GM19193 (cell line): Measurements from ENCODE around the gene CHST12.

Source experiments
- POLR2A ChIP-seq: IDR thresholded peaks from 4 replicates; pipeline ENCODE4 v1.6.1; 2011; ENCODE audit not compliant: insufficient read depth, insufficient read length; ENCODE audit errors: extremely low read depth

CHST12 gene

DNA sequence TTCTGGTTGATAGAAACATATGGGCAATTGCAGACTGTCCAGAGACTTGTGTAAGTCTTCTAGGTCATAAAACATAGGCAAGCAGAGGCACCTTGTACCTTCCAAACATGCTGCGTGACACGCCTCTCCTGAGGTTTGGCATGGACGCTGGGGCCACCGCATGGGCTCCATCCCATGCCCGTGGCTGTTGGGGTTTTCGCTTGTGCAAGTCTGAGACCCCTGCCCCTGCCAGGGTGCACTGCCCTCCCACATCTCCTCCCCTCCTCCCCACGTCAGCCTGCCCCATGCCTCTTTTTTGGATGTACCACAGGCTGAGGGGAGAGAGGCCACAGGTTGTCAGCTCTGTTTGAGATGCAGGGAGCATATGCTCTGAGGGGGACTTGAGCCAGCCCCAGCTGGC lies 29.8 kb upstream of the CHST12 start:
- no peak for TF ChIP-seq POLR2A

DNA sequence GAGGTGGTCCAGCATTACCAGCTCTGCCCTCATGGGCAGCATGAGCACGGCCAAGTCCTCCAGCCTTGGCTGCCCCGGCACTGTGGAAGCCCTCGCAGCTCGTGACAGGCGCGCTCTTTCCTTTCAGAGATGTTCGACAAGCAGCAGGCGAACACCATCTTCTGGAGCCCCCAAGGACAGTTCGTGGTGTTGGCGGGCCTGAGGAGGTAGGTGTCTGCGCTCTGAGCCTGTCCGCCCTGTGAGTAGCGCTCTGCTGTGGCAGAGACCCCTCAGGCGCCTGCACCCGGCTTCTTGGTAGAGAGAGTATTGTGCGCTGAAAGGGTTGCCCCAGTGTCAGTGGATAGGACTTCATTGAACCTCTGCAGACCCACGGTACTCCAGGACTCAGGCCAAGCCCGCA lies 29.0 kb upstream of the CHST12 start:
- no peak for TF ChIP-seq POLR2A

DNA sequence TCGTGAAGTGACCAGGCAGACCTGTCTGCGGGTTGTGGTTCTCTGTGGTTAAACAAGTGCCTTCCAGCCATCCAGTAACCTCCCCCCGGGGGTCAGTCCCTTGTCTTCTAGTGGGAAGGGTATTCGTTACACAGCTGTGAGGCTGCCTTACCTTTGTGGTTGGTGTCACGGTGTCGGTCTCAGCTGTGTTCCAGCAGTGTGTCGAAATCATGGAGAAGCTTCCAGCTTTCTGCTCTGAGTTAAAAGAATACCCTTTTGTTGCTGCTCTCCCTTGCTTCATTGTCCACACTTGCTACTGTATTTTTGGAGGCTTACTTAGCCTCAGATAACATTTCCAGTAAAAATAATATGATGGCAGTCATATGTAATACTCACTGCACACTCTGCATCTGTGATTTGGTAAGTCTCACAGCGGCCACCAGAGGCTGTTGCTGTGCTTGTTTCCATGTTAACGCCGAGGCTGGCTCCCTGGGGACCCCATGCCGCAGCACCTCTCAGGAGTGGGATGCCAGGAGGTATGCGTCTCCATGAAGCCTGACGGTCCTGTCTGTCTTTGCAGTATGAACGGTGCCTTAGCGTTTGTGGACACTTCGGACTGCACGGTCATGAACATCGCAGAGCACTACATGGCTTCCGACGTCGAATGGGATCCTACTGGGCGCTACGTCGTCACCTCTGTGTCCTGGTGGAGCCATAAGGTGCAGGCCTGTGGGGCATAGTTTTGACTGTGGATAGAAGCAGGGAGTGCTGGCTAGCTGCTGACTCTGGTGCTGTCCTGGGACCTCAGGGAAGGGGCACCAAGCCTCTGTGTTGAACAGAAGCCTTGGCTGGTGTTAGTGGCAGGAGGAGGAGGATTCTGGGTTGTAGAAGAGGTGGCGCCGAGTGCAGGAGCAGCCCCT lies 28.3 kb upstream of the CHST12 start:
- TF ChIP-seq POLR2A: no peak

DNA sequence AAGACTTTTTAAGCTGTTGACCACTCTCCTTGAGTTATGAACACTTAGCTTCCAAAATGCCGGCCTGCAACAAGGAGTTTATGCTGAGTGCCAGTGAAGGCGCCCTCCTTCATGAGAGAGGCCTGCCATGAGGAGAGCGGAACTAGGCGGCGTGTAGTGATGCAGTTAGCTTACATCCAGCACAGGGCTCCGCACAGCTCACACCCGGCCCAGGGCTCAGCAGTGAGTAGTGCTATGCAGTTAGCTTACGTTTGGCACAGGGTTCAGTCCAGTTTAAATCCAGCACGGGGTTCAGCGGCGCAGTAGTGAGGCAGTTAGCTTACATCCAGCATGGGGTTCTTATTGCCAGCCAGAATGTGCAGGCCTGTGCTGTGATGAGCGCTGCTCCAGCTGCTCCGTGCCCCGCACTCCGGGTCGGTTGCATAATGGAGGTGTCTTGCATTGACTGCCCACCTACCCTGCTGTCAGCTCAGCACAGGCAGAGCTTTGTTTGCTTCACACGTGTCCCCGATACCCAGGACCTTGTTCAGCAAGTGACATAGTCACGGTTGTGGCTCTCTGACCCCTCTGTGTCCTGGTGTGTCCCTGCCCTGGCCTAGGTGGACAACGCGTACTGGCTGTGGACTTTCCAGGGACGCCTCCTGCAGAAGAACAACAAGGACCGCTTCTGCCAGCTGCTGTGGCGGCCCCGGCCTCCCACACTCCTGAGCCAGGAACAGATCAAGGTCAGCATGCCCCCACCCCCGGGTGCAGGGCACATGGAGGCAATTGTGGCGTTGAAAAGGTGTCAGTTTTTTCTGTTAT lies 26.9 kb upstream of the CHST12 start:
- peak; percentile 39 for TF ChIP-seq POLR2A

DNA sequence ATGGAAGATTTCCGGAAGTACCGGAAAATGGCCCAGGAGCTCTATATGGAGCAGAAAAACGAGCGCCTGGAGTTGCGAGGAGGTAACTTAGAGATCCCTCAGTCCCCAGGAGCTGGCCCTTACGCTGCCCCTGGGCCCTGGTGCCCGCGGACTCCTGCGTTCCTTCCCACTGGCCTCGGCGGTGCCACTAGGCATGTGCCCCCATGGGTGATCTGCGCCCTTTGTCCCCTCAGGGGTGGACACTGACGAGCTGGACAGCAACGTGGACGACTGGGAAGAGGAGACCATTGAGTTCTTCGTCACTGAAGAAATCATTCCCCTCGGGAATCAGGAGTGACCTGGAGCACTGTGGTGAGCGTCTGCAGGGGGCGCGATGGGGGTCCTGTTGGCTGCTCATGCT lies 24.2 kb upstream of the CHST12 start:
- no peak for TF ChIP-seq POLR2A

DNA sequence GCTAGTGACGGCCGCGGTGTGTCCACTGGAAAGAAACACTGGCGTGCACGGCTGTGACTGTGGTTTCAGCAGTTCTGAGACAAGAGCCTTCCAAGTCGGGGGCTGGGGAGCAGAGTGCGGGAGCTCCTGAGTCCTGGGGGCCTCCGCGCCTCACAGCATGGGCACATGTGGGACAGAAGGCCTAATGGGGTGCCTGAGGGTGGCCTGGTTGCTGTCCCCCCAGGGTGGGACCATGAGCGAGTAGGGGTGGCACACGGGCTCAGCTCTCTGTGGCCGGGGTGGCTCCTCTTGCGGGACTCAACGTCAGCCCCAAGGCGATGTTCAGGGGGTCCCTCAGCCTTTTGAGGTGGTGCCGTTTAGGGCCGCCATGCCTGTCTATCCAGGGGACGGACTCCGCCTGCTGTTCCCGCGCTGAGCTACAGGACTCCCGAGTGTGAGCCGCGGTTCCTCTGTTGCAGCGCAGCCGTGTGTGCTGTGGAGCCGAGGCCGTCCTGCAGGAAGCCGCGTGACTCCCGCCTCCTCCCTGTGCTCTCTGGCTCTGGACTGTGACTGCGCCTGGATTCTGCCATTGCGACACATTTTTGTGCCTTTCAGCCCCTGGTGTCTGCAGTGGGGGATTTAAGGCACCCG lies 23.5 kb upstream of the CHST12 start:
- TF ChIP-seq POLR2A: no peak

DNA sequence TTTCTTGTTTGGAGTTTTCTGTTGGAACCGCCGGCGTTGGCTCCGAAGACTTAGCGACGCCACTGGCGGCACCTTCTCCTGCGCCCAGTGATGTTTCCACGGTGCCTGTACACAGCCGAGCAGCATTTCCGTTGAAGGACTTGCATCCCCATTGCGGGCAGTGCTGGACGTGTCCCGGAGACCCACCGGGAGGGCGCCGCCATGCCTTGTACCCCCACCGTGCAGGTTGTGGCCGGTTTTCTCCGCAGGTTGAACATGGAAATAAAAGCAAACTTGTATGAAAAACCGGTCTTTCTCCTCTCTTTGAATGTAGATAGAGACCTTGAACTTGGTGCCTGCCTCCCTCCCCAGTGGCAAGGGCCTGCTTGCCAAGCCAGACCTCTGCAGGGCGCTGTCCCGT lies 22.9 kb upstream of the CHST12 start:
- no peak for TF ChIP-seq POLR2A

DNA sequence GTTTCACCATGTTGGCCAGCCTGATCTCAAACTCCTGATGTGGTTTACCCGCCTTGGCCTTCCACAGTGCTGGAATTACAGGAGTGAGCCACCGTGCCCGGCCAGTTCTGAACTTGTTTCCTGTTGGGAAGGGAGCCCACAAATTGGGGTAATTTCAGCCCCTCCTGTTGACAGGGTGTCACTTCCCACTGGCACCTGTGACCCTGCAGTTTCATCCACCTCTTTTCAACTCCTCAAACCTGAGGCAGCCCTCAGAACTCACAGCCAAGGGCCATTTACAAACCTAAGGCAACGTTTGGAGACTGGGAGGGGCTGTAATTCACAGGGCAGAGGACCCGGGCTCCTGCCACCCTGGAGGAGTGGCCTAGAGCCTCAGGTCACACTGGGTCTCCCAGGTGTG lies 22.2 kb upstream of the CHST12 start:
- no peak for TF ChIP-seq POLR2A

DNA sequence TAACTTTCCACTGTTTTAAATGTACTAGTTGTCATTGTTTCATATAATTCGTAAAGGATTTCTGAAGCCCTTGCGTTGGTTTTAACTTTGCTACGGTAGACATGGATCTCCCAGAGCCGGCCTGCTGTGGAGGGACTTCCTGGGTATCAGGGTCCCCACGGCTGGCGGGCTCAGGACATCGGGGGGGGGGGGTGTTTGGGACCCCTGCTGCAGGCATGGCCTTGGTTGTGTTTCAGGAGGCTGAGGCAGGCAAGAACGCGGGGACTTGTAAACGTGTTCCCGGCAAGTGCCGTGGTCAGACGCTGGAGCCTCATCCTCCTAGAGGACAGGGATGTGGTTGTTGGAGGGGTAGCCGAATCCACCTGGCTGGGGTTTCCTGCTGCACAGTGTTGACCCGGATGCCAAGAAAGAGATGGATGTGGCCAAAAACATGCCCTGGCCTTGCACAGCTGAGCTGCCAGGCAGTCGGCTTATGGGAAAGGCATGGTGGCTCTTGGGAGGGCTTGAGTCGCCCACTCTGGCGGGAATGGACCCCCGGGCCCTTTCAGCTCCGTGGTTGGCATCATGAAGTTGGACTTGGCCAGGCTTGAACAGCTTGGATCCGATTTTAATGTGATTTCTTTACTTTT lies 21.4 kb upstream of the CHST12 start:
- TF ChIP-seq POLR2A: no peak

DNA sequence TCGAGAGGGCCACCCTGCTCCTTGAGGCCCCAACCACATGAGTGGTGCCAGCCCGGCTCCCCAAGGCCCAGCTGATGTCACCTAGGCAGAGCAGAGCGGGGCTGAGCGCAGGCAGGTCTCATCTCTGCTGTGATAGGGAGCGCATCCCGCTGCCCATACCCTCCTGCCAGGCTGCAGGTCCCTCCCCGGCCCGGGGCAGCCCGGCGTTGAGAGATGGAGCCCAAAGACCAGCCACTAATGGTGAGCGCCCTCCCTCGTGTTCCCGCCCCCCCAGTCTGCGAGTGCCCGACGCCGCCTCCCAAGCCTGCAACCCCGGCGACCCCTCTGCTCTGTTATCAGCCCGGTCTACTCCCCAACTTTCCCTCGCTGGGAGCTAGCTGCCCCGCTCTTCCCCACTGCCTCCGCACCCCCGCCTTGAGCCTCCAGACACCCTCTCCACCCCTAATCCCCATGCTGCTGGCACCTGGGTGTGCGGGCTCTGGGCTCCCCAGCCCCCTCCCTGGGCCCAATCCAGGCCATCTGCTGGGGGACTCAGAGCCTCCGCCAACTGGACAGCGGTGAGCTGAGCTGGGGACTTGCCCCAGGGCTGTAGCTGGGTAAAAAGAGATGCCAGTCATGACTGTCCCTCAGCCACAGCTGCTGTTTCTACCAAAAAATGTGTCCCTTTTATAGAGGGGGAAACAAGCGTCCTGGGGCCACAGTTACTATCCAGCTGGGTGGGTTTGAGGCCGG lies 19.7 kb upstream of the CHST12 start:
- no peak for TF ChIP-seq POLR2A

DNA sequence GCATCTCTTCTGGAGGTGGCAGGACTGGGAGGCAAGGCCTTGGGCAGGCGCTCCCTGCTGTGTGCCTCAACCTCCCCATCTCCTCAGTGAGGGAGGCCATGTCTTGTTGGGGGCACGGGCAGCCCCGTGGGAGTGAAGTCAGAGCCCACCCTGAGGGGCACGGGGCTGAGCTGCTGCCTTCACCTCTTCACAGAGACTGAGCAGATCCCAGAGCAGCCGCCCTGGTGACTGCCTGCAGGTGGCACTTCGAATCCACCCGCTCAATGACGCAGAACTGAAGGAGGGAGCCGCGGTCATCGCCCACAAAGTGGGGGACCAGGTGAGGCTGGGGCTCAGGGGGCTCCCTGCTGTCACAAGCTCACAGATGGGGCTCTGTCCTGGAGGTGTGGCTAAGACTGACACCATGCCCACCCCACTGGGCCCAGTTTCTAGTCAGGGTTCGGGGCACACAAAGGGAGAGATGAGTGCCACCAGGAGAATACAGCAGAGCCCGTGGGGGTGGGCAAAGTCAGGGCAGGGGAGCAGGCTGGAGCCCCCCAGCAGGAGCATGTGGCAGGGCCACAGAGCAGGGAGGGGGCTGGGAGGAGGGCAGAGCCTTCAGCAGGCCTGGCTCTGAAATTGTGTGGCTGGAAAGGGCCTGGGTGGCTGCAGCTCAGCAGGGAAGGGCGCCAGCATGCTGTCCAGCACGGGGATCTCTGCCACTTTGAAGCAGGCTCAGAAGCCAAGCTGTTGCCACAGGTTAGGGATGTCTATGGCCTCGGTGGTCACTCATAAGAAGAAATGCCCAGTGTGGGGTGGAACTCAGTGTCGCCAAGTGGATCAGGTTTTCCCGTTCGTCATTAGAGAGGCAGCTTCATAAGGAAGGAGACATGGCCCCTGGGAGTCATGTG lies 18.8 kb upstream of the CHST12 start:
- no peak for TF ChIP-seq POLR2A

DNA sequence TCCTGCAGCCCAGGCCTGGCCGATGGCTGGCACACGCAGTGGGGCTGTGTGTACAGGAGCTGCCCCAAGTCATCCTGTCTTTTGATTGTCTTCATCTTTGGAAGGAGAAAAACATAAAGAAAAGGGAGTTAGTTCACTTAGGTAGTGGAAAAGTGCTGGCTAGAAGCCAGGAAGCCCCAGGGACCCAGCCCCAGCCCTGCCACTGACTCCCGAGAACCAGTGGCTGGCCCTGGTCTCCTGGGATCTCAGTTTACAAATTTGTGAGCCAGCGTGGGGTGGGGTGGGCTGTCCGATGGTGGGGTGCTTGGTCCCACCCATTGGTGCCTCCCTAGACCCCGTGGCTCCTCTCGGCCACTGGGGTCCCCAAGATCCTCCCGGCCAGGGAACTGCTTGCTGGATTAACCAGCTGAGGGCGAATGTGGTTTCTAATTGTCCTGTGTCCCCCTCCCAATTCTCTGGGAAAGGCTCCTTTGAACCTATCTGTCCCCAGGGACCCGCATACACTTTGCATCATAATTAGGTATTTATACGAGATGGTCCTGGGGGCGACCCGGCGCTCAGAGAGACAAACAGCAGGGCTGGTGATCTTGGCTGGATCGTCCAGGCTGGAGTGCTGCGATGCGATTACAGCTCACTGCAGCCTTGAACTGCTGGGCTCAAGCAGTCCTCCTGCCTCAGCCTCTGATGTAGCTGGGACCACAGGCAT lies 16.3 kb upstream of the CHST12 start:
- TF ChIP-seq POLR2A: no peak
